Fibroblast of mammary gland (primary cell): ENCODE results near the gene ANKRD11.

Source experiments
- DNase-seq: peaks from one replicate; pipeline ENCODE4 v3.0.0-alpha.2; 2010; ENCODE audit warnings: low read depth
- H3K4me3 ChIP-seq: 2 replicates; pipeline ENCODE4 v1.5.1; 2011; ENCODE audit warnings: low read depth, mild to moderate bottlenecking, low read length, moderate library complexity; ENCODE audit not compliant: control insufficient read depth
- CTCF ChIP-seq: conservative IDR thresholded peaks from 2 replicates; pipeline ENCODE4 v1.5.1; 2011; ENCODE audit warnings: low read depth, low read length, inconsistent platforms; ENCODE audit not compliant: control insufficient read depth, insufficient read depth

ANKRD11 gene

GRCh38 chr16:89368604-89369249 lies 121.6 kb downstream of the ANKRD11 start:
- H3K4me3 ChIP-seq: no peak overlapping the region
- no peak for DNase-seq
- no peak for TF ChIP-seq CTCF

- no peak for DNase-seq
- no peak overlapping the region for H3K4me3 ChIP-seq
- no peak for TF ChIP-seq CTCF
Measured at GRCh38 chr16:89367538-89367915, 122.8 kb downstream of the ANKRD11 start.

GRCh38 chr16:89366561-89367537 lies 123.5 kb downstream of the ANKRD11 start:
- DNase-seq: no peak
- H3K4me3 ChIP-seq: no peak overlapping the region
- TF ChIP-seq CTCF: no peak

- TF ChIP-seq CTCF: no peak
- no peak for DNase-seq
- H3K4me3 ChIP-seq: no peak overlapping the region
Measured at GRCh38 chr16:89365996-89366395, 124.4 kb downstream of the ANKRD11 start.

- peak; percentile 91 for DNase-seq
- TF ChIP-seq CTCF: no peak
- no peak overlapping the region for H3K4me3 ChIP-seq
Measured at GRCh38 chr16:89365044-89365467, 125.3 kb downstream of the ANKRD11 start.

- DNase-seq: peak; percentile 64
- TF ChIP-seq CTCF: no peak
- H3K4me3 ChIP-seq: no peak overlapping the region
Measured at GRCh38 chr16:89364606-89365005, 125.8 kb downstream of the ANKRD11 start.
